Muscle layer of colon (tissue), 2 donors: Measurements from ENCODE around the gene SOX12.
"Not testable (repeated sequence)": the region's sequence is repeated elsewhere in the genome, so short reads cannot be mapped to it uniquely, and the experiment has no call there.

Experiments used
- H3K27ac ChIP-seq: one replicate; pipeline ENCODE4 v1.7.0; 2013; ENCODE audit warnings: low read depth, mild to moderate bottlenecking, low read length, moderate library complexity
- H3K27me3 ChIP-seq, 2 donors: one replicate each; pipeline ENCODE4 v1.7.0; 2013; ENCODE audit warnings: low read length in 2 of 2, mild to moderate bottlenecking in 2 of 2; ENCODE audit not compliant: insufficient read depth in 2 of 2, control insufficient read depth in 1 of 2
- H3K36me3 ChIP-seq: one replicate; pipeline ENCODE4 v1.7.0; 2013; ENCODE audit warnings: mild to moderate bottlenecking, low read length; ENCODE audit not compliant: insufficient read depth
- H3K4me1 ChIP-seq: one replicate; pipeline ENCODE4 v1.7.0; 2013; ENCODE audit warnings: mild to moderate bottlenecking, low read length; ENCODE audit not compliant: insufficient read depth
- H3K4me3 ChIP-seq, 2 donors: one replicate each; pipeline ENCODE4 v1.7.0; 2013; ENCODE audit warnings: low read length in 2 of 2, low read depth in 1 of 2, mild to moderate bottlenecking in 1 of 2, moderate library complexity in 1 of 2
- H3K9ac ChIP-seq: one replicate; pipeline ENCODE4 v1.7.0; 2013; ENCODE audit warnings: low read length
- H3K9me3 ChIP-seq: one replicate; pipeline ENCODE4 v1.7.0; 2013; ENCODE audit warnings: mild to moderate bottlenecking, low read length
- donor health status: abdominal sarcoma.
- donor health status: Adenocarcinoma of cecum.

The SOX12 gene

GRCh38 chr20:368915-369314, 43.6 kb downstream of the SOX12 start:
- Histone ChIP-seq H3K27me3 (peaks cover 0 to 3% of the 10 kb centered on the region in 2 donors), H3K4me1 (peaks cover 4% of the 10 kb centered on the region), H3K9ac (no peak overlapping the region), H3K36me3 (no peaks in the 10 kb centered on the region), H3K4me3 (no peak overlapping the region), H3K27ac (no peak overlapping the region), H3K9me3 (no peaks in the 10 kb centered on the region)

- H3K9ac ChIP-seq = no peak overlapping the region
- H3K27me3 ChIP-seq = peaks cover 0 to 3% of the 10 kb centered on the region in 2 donors
- H3K9me3 ChIP-seq = no peaks in the 10 kb centered on the region
- no peaks in the 10 kb centered on the region for H3K36me3 ChIP-seq
- H3K4me1 ChIP-seq = peaks cover 4% of the 10 kb centered on the region
- no peak overlapping the region for H3K4me3 ChIP-seq
- no peak overlapping the region for H3K27ac ChIP-seq
Measured at GRCh38 chr20:370151-370600, 44.8 kb downstream of the SOX12 start.

- Histone ChIP-seq H3K9ac (no peak overlapping the region), H3K4me3 (no peak overlapping the region), H3K4me1 (peaks cover 4% of the 10 kb centered on the region), H3K36me3 (no peaks in the 10 kb centered on the region), H3K27ac (no peak overlapping the region), H3K27me3 (peaks cover 0 to 3% of the 10 kb centered on the region in 2 donors), H3K9me3 (no peaks in the 10 kb centered on the region)
Measured at GRCh38 chr20:370977-371754, 45.8 kb downstream of the SOX12 start.

- no peak overlapping the region for H3K4me3 ChIP-seq
- H3K4me1 ChIP-seq = peaks cover 4% of the 10 kb centered on the region
- H3K27ac ChIP-seq = no peak overlapping the region
- H3K9me3 ChIP-seq = no peaks in the 10 kb centered on the region
- H3K9ac ChIP-seq = no peak overlapping the region
- no peaks in the 10 kb centered on the region for H3K36me3 ChIP-seq
- peaks cover 0 to 3% of the 10 kb centered on the region in 2 donors for H3K27me3 ChIP-seq
Measured at GRCh38 chr20:371755-372542, 46.6 kb downstream of the SOX12 start.

GRCh38 chr20:372543-373082, 47.3 kb downstream of the SOX12 start:
- H3K4me1 ChIP-seq, H3K9me3 ChIP-seq, H3K9ac ChIP-seq, H3K27ac ChIP-seq, H3K27me3 ChIP-seq, H3K4me3 ChIP-seq, H3K36me3 ChIP-seq: not testable (repeated sequence)

GRCh38 chr20:373171-373890, 48.0 kb downstream of the SOX12 start:
- no peaks in the 10 kb centered on the region for H3K9me3 ChIP-seq
- H3K36me3 ChIP-seq = no peaks in the 10 kb centered on the region
- no peak overlapping the region for H3K4me3 ChIP-seq
- H3K27ac ChIP-seq = no peak overlapping the region
- H3K9ac ChIP-seq = no peak overlapping the region
- H3K27me3 ChIP-seq = peaks cover 0 to 3% of the 10 kb centered on the region in 2 donors
- peaks cover 4% of the 10 kb centered on the region for H3K4me1 ChIP-seq

GRCh38 chr20:375265-375889, 50.0 kb downstream of the SOX12 start:
- Histone ChIP-seq H3K36me3 (no peaks in the 10 kb centered on the region), H3K27ac (no peak overlapping the region)

GRCh38 chr20:376089-376488, 50.7 kb downstream of the SOX12 start:
- H3K9ac ChIP-seq = no peak overlapping the region
- peaks cover 4% of the 10 kb centered on the region for H3K4me1 ChIP-seq
- H3K4me3 ChIP-seq = no peak overlapping the region
- H3K9me3 ChIP-seq = no peaks in the 10 kb centered on the region
- H3K27me3 ChIP-seq = peaks cover 3 to 6% of the 10 kb centered on the region in 2 donors
- no peak overlapping the region for H3K27ac ChIP-seq
- no peaks in the 10 kb centered on the region for H3K36me3 ChIP-seq

More at GRCh38 chr20:375265-375889, 50.0 kb downstream of the SOX12 start:
- Histone ChIP-seq H3K9me3 (no peaks in the 10 kb centered on the region), H3K4me1 (peaks cover 4% of the 10 kb centered on the region), H3K9ac (no peak overlapping the region), H3K27me3 (peaks cover 0 to 3% of the 10 kb centered on the region in 2 donors), H3K4me3 (no peak overlapping the region)

- Histone ChIP-seq H3K4me3 (no peak overlapping the region), H3K4me1 (peaks cover 4% of the 10 kb centered on the region), H3K36me3 (no peaks in the 10 kb centered on the region), H3K27me3 (peaks cover 3 to 12% of the 10 kb centered on the region in 2 donors), H3K9me3 (no peaks in the 10 kb centered on the region), H3K9ac (no peak overlapping the region), H3K27ac (no peak overlapping the region)
Measured at GRCh38 chr20:376750-377149, 51.4 kb downstream of the SOX12 start.

- not testable (repeated sequence) for H3K4me3 ChIP-seq, H3K9me3 ChIP-seq, H3K9ac ChIP-seq, H3K27ac ChIP-seq, H3K36me3 ChIP-seq, H3K4me1 ChIP-seq
- H3K27me3 ChIP-seq = peaks cover 3 to 12% of the 10 kb centered on the region in 2 donors
Measured at GRCh38 chr20:377578-377977, 52.2 kb downstream of the SOX12 start.

- Histone ChIP-seq H3K27me3 (peaks cover 3 to 12% of the 10 kb centered on the region in 2 donors), H3K4me1 (no peaks in the 10 kb centered on the region), H3K4me3 (no peak overlapping the region), H3K9ac (no peak overlapping the region), H3K9me3 (no peaks in the 10 kb centered on the region), H3K36me3 (no peaks in the 10 kb centered on the region), H3K27ac (no peak overlapping the region)
Measured at GRCh38 chr20:378961-379336, 53.6 kb downstream of the SOX12 start.
